Left lung (tissue), 10 donors: Measurements from ENCODE around the gene HIF3A. TPM values are rescaled to one million over a fixed set of nuclear protein-coding genes. Genes with fewer than 3 reads are reported as not detected.

ENCODE experiments used
- ATAC-seq: fragments of 200-7000 bp; cut with Tn5 transposase; one replicate; pipeline ENCODE4 v1.9.1; 2020; ENCODE audit warnings: moderate library complexity
- DNase-seq, 4 donors: peaks; one replicate each; pipeline ENCODE4 v3.0.0-alpha.2; 2013 to 2020
- H3K27ac ChIP-seq, 2 donors: fragments of 200-600 bp; sonication (generic) in 1 of 2; one replicate each; pipeline versions ENCODE4 v1.5.0 to v1.8.0; 2020 to 2021
- H3K27me3 ChIP-seq, 2 donors: fragments of 200-600 bp; sonication (generic) in 1 of 2; one replicate each; pipeline versions ENCODE4 v1.5.0 to v1.8.0; 2020 to 2021
- H3K36me3 ChIP-seq, 2 donors: fragments of 200-600 bp; sonication (generic) in 1 of 2; one replicate each; pipeline versions ENCODE4 v1.5.0 to v1.8.0; 2020 to 2021
- H3K4me1 ChIP-seq, 2 donors: fragments of 200-600 bp; one replicate each; pipeline ENCODE4 v1.8.0; 2021
- H3K4me3 ChIP-seq, 2 donors: fragments of 200-600 bp; sonication (generic) in 1 of 2; one replicate each; pipeline versions ENCODE4 v1.5.0 to v1.8.0; 2020 to 2021; ENCODE audit warnings: mild to moderate bottlenecking in 1 of 2
- H3K9me3 ChIP-seq, 2 donors: fragments of 200-600 bp; sonication (generic) in 1 of 2; one replicate each; pipeline versions ENCODE4 v1.5.0 to v1.8.0; 2020 to 2021
- CTCF ChIP-seq, 2 donors: fragments of 200-600 bp; sonication (generic) in 1 of 2; IDR thresholded peaks; one replicate each; pipeline versions ENCODE4 v1.5.0 to v1.8.0; 2021; ENCODE audit warnings: antibody characterized with exemption in 2 of 2
- intact Hi-C, 2 donors: fragments of 100-400 bp; cut with DNase I; formaldehyde crosslinking; loops; one replicate each; pipeline versions ENCODE4 v1.11.2 to v1.14.2; 2022
- polyA plus RNA-seq, 6 donors: library from polyadenylated mRNA; unstranded; fragments of 120-200 nt; gene quantifications; one replicate each; pipeline ENCODE4 v1.2.1, GENCODE V29; 2013; ENCODE audit not compliant: insufficient read length in 6 of 6
- total RNA-seq, 2 donors: library from RNA; stranded (reverse); fragmentation: NEBNext Ultra II Directional; extraction: Animal tissue kit (Norgen Biotek cat#: 25700); gene quantifications; one replicate each; pipeline ENCODE4 v1.2.1, GENCODE V29; 2021
- donor health status: DM: no; HTN: yes; CAD: no.
- donor health status: DM: no; HTN: no; CAD: no.

Gene HIF3A
- total and polyA plus RNA-seq, 8 donors: 15.9 to 218 (median 173) TPM

GRCh38 chr19:46351241-46352041 is 54.6 kb downstream of the HIF3A start:
- Histone ChIP-seq H3K9me3 (no peaks in the 10 kb centered on the region), H3K4me1 (peaks cover 40 to 50% of the 10 kb centered on the region in 2 donors), H3K27me3 (no peaks in the 10 kb centered on the region), H3K4me3 (no peak overlapping the region), H3K27ac (peak overlapping the region; percentile 73 to 74), H3K36me3 (peaks cover 0 to 38% of the 10 kb centered on the region in 2 donors)
- TF ChIP-seq CTCF (IDR thresholded peaks at IDR 0.05): no peak
- intact Hi-C loops: no loop called here
- DNase-seq (peak in 3 of 4 donors; percentile 47 to 90 (median 84)), ATAC-seq (peak; percentile 31)

- DNase-seq: no peak
- no peak for ATAC-seq
- no peaks in the 10 kb centered on the region for H3K27me3 ChIP-seq
- TF ChIP-seq CTCF (IDR thresholded peaks at IDR 0.05): no peak
- H3K4me3 ChIP-seq: no peak overlapping the region
- no peak overlapping the region for H3K27ac ChIP-seq
- no peaks in the 10 kb centered on the region for H3K9me3 ChIP-seq
- peaks cover 0 to 54% of the 10 kb centered on the region in 2 donors for H3K36me3 ChIP-seq
- H3K4me1 ChIP-seq: peaks cover 32 to 34% of the 10 kb centered on the region in 2 donors
- intact Hi-C loops: no loop called here
These were observed 57.1 kb downstream of the HIF3A start for GRCh38 chr19:46353730-46354528.

GRCh38 chr19:46355234-46356148 is 58.6 kb downstream of the HIF3A start:
- no peak for DNase-seq
- TF ChIP-seq CTCF (IDR thresholded peaks at IDR 0.05): no peak
- H3K27me3 ChIP-seq: no peaks in the 10 kb centered on the region
- no peaks in the 10 kb centered on the region for H3K9me3 ChIP-seq
- peaks cover 16 to 18% of the 10 kb centered on the region in 2 donors for H3K4me1 ChIP-seq
- intact Hi-C loops: no loop called here
- H3K36me3 ChIP-seq: peaks cover 0 to 54% of the 10 kb centered on the region in 2 donors
- no peak overlapping the region for H3K4me3 ChIP-seq
- no peak overlapping the region for H3K27ac ChIP-seq
- no peak for ATAC-seq

- H3K9me3 ChIP-seq: no peaks in the 10 kb centered on the region
- ATAC-seq (no peak), DNase-seq (peak in 1 of 4 donors; percentile 29)
- no peaks in the 10 kb centered on the region for H3K27me3 ChIP-seq
- no peak overlapping the region for H3K4me3 ChIP-seq
- peaks cover 7 to 9% of the 10 kb centered on the region in 2 donors for H3K4me1 ChIP-seq
- intact Hi-C loops: no loop called here
- no peak overlapping the region for H3K27ac ChIP-seq
- TF ChIP-seq CTCF (IDR thresholded peaks at IDR 0.05): no peak
- peaks cover 0 to 54% of the 10 kb centered on the region in 2 donors for H3K36me3 ChIP-seq
These were observed 59.6 kb downstream of the HIF3A start for GRCh38 chr19:46356149-46357055.
